ENCODE results near the gene PCSK6. TPM values are rescaled to one million over a fixed set of nuclear protein-coding genes. Genes with fewer than 3 reads are reported as not detected.

Gene PCSK6
- total RNA-seq, 1 donor from 2014 or later: 15.0 TPM

- DNase-seq (ENCODE audit: low spot score): no peak
These were observed 42.4 kb downstream of the PCSK6 start for GRCh38 chr15:101447168-101447533.

- DNase-seq (ENCODE audit: low spot score): no peak
These were observed 42.9 kb downstream of the PCSK6 start for GRCh38 chr15:101446518-101447167.

DNA sequence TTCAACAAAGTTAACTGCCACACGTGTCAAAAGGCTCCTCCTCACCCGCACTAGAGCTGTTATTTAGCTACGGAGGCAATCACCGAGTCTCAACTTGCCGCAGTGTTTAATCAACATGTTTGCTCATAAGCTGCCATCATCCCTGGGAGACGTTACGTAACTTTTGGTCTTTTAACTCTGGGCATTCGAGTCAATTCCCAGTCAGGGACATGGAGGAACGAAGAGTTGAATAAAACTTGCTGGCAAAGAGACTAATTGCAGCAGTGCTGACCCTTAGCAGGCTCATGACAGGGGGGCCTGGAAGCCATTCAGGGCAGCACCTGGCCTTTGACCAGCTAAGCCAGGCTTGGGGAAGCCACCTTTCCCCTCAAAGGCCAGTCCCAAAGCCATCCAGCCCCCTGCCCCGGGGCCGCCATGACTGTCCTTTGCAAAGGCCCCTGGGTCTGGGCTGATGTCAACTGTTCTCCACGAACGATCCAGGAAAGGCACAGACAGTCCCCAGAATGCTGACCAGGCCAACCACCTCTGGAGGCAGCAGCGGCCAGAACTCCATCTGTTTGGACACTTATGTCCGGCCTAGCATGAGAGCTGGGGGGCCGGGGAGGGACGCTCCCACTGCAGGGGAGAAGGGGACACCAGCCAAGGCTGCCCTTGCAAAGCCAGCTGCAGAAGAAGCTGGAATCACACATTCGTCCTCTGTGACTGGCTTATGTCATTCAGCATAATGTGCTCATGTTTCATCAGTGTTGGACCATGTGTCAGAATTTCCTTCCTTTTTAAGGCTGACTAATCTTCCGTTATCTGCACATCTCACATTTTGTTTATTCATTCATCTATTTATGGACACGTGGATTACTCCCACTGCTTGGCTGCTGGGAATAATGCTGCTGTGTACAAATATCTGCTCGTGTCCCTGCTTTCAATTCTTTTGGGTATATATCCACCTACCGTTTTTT lies 43.7 kb downstream of the PCSK6 start:
- DNase-seq (ENCODE audit: low spot score): no peak

DNA sequence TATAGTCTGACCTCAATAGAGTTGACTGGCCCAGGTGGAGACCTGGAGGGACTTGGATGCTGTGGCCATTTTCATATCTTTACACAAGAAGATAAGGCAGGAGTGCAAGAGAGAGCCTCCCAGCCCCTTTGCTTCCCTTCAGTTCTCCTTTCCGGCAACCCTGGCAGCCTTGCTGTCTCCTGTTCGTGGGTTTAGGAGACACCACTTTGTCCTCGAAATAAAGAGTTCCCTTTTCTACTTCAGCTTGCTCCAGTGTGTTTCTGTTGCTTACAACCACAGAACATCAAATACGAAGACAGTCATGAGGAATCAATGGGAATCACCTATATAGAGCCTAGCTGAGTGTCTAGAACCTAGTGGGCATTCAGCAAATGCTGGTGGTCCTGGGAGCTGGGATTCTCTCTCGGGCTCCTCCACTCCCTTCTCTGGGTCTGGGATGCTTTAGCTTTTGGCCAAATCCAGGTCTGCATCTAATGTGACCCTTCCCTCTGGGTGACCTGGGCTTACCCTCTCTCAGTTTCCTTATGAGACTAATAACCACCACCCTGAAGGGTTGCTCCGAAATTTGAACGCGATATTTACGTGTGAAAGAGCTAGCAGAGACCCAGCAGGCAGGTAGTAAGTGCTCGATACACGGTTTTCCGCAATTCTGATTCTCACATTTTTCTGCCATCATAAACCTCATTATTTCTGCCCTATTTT lies 44.5 kb downstream of the PCSK6 start:
- DNase-seq (ENCODE audit: low spot score): no peak

GRCh38 chr15:101444015-101444414 lies 45.5 kb downstream of the PCSK6 start:
- no peak for DNase-seq (ENCODE audit: low spot score)

DNA sequence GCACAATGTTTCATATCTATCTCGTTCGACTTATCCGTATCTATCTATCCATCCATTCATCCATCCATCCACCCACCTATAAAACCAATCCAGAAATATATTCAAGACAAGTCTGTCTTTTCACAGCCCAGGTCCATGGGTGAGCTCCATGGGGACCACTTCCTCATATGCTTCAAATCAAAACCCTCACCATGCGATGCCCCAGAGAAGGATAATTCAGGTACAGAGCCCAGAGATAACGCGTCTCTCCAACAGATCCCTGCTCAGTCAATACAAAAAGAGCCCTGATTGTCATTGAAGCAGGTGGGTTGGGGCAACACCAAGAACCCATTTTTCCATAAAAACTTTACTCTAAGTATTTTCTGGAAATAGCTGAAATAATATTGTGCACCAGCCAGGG lies 47.2 kb downstream of the PCSK6 start:
- DNase-seq (ENCODE audit: low spot score): no peak

DNA sequence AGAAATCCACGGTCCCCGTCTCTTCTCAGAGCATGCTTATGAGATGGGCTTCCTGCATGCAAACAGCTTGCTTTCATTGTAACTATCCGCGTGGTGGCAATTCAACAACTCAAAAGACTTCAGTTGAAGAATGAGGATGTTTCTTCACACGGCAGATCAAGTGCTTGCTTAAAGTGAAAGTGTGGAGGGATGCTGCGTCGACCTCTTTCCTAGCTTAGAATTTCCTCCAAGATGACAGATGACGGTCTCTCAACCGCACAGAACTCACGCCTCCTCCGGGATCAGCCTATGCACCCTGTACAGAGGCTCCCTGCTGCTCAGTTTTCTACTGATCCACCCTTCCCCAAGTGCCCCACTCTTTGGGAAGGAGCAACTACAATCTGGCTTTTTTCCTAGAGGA lies 47.8 kb downstream of the PCSK6 start:
- DNase-seq (ENCODE audit: low spot score): no peak

- no peak for DNase-seq (ENCODE audit: low spot score)
These were observed 48.5 kb downstream of the PCSK6 start for GRCh38 chr15:101440846-101441590.

DNA sequence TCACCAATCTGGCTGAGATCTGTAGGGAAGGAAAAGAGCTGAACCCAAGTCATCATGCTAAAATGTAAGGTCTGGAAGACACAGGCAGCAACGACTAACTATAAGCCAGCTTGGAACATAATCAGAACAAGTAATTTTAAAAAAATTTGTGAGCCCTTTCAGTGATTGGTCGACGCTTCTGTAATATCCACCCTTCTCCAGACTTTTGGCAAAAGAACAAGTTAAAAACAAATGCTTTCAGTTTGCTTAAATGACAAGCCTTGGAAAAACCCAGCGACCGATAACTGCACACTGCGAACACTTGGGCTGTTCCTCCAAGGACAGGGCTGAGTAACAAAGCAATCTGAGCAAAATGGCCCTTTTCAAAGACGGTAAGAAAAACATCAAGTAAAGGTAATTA lies 49.6 kb downstream of the PCSK6 start:
- DNase-seq (ENCODE audit: low spot score): no peak

- peak; percentile 36 for DNase-seq (ENCODE audit: low spot score)
These were observed 50.1 kb downstream of the PCSK6 start for GRCh38 chr15:101439285-101439919.

- DNase-seq (ENCODE audit: low spot score): no peak
These were observed 50.8 kb downstream of the PCSK6 start for GRCh38 chr15:101438482-101439284.

- DNase-seq (ENCODE audit: low spot score): no peak
These were observed 51.7 kb downstream of the PCSK6 start for GRCh38 chr15:101437618-101438481.

GRCh38 chr15:101437209-101437608 lies 52.3 kb downstream of the PCSK6 start:
- DNase-seq (ENCODE audit: low spot score): no peak

DNA sequence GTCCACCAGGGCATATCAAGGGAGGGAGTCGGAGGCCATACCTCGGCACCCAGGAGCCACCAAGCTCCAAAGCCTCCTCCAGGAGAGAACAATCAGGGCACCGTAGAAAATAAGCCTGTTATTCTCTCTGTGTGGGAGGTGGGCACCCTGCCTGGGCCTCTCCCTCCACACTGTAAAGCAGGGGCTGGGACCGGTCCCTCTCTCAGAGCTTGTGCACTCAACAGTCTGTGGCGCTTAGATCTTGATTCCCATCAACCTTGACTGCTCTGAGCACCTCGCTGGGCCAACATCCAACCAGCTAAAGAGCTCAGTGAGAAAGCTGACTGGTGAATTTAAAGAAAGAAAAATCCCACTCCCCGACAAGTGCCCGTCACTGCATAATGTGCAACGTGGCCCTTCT lies 53.0 kb downstream of the PCSK6 start:
- no peak for DNase-seq (ENCODE audit: low spot score)

DNA sequence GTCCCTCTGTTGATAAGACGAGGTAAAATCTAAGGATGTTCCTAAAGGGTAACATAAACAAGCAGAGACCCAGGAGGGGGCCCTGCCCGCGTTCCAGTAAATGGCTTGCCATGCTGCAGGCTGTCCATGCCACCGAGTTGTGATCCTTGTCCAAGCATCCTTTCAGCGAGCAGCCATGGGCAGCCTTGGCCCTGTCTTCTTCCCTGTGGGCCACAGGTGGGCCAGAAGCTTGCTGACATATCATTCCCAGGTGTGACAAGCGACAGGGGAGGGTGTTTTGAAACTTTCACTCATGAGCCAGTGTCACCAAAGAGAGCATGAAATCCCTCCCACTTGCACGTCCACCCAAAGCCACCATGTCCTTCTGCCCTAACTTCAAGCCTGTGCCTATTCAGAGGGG lies 53.7 kb downstream of the PCSK6 start:
- no peak for DNase-seq (ENCODE audit: low spot score)

DNA sequence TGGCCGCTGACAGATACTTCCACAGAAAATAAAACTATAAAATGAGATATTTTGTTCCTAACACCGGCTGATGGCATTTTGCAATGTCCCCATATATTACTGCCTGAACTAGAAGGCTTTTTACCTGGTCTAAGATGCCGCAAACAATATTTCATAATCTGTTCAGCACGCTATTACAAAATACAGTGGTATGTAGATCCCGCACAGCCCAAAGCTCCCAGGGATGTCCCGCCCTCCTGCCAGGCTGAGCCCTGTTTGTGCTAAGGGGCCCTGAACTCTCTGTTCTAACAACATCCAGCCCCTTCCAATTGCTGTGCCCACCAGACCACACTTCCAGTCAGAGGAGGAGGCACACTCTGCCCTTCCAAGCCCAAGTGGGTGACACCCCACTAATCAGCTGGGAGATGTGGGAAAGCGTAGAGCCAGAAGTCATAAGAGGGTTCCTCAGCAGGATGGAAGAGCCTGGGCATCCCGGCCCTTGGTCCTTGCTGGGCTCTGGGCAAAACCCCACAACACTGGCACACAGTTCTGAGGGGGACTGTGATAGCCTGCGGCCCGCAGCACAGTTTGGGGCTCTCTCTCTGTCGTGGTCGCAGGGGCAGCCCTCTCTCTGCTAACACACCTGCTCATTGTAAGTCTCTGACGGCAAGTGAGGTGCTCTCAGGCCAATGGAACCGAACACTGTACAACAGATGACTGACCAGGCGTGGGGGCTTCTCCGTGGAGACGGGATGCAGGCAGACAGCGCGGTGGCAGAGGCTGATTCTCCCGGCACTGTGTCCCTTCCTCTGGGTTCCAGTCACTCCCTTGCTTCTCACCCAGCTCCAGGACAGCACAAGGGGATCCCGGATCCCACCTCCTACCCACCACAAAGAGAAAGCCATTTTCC lies 55.2 kb downstream of the PCSK6 start:
- no peak for DNase-seq (ENCODE audit: low spot score)

DNA sequence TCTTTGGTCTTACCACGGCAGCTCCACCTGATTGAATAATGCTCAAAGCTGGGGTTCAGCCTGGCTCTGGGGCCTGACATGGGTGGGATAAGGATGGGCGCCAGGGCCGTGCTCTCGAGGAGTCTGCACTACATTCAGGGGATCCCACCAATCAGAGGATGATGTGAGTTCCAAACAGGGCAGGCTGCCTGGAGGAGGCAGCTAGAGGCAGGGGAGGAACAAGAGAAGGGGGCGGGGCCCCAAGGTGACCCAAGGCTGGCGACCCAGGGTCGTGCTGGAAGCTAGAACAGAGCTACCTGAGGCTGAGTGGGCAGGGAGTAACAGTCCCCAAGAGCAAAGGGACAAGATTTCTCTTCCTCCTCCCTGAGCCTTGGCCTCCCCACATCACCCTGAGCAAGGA lies 56.1 kb downstream of the PCSK6 start:
- DNase-seq (ENCODE audit: low spot score): no peak

DNA sequence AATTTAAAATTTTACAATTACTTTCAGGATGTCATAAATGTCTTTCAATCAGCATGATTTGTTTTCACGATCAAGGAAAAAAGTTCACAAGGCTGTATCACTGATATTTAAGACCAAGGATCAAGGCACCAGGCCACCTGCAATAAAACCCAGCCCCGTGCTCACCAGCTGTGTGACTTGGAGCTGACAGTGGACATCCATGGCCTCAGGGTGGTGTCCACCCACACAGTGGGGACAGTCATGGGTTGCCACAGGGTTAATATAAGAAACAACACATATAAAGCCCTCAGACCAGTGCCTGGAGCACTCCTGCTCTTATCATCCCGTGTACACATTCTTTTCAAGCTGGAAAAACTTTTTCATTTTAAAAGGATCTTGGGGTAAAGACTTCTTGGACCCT lies 56.5 kb downstream of the PCSK6 start:
- DNase-seq (ENCODE audit: low spot score): no peak

GRCh38 chr15:101431748-101432147 lies 57.8 kb downstream of the PCSK6 start:
- no peak for DNase-seq (ENCODE audit: low spot score)

Measured in mucosa of gallbladder (tissue), 1 donor.